AG04449 (cell line): ENCODE results near the gene KCTD15.

Experiments used
- CTCF ChIA-PET: fragments of 350-600 bp; formaldehyde crosslinking; extraction: SDS; loops from one replicate; lab custom pipeline; 2021; ENCODE audit warnings: antibody characterized with exemption; lab: Yijun Ruan, JAX
- POLR2A ChIA-PET: fragments of 400-600, 350-600 bp; formaldehyde crosslinking; extraction: SDS; loops from one replicate; lab custom pipeline; 2020; ENCODE audit warnings: antibody characterized with exemption, inconsistent platforms; lab: Yijun Ruan, JAX
- DNase-seq: peaks from one replicate; pipeline ENCODE4 v3.0.0-alpha.2; 2010; ENCODE audit warnings: low read depth, low spot score
- H3K4me3 ChIP-seq: 2 replicates; pipeline ENCODE4 v1.5.1; 2011; ENCODE audit warnings: low read depth, mild to moderate bottlenecking, control low read depth, low read length
- CTCF ChIP-seq: IDR thresholded peaks from one replicate; pipeline ENCODE4 v1.5.1; 2011; ENCODE audit warnings: mild to moderate bottlenecking, moderate library complexity, low read length, control low read depth, inconsistent platforms; ENCODE audit not compliant: insufficient read depth; ENCODE audit errors: missing control alignments

Gene KCTD15

GRCh38 chr19:33796164-33796875, at the start of gene KCTD15:
KCTD15 (plus strand) TSS chr19:33796870; CDS start chr19:33800455, 3,585 bp downstream.
- ChIA-PET CTCF (interaction anchor here (0.5 to 3.2 kb wide), 8 partner anchors 8 to 300 kb away, joined by 3 to 11 read pairs (median 4); no protein-coding TSS in a partner anchor), POLR2A (interaction anchor here (0.6 to 1.4 kb wide), 3 partner anchors 9 to 366 kb away, joined by 3 read pairs; no protein-coding TSS in a partner anchor)
- peak within 1 kb of the TSS; percentile 74 for H3K4me3 ChIP-seq
- TF ChIP-seq CTCF = no peak
- DNase-seq = no peak

- ChIA-PET CTCF (no interaction called here), POLR2A (no interaction called here)
- no peak overlapping the region for H3K4me3 ChIP-seq
- DNase-seq = no peak
- no peak for TF ChIP-seq CTCF
Observed at GRCh38 chr19:33747273-33747672, 49.4 kb upstream of the KCTD15 start.

- POLR2A ChIA-PET = no interaction called here
- DNase-seq = no peak
- TF ChIP-seq CTCF = no peak
- CTCF ChIA-PET = interaction anchor here (0.6 kb wide), 1 partner anchor 631 kb away, joined by 3 read pairs; no protein-coding TSS in a partner anchor
- no peak overlapping the region for H3K4me3 ChIP-seq
Observed at GRCh38 chr19:33748231-33748630, 48.4 kb upstream of the KCTD15 start.

- CTCF ChIA-PET = interaction anchor here (0.6 kb wide), 1 partner anchor 632 kb away, joined by 3 read pairs; no protein-coding TSS in a partner anchor
- no peak overlapping the region for H3K4me3 ChIP-seq
- no peak for TF ChIP-seq CTCF
- POLR2A ChIA-PET = no interaction called here
- DNase-seq = no peak
Observed at GRCh38 chr19:33749016-33749415, 47.7 kb upstream of the KCTD15 start.

- ChIA-PET CTCF (no interaction called here), POLR2A (no interaction called here)
- H3K4me3 ChIP-seq = no peak overlapping the region
- TF ChIP-seq CTCF = no peak
- no peak for DNase-seq
Observed at GRCh38 chr19:33749619-33750175, 47.0 kb upstream of the KCTD15 start.
